Left lung (tissue), 10 donors: Measurements from ENCODE around the gene FUT3. TPM values are rescaled to one million over a fixed set of nuclear protein-coding genes. Genes with fewer than 3 reads are reported as not detected.

Experiments
- ATAC-seq: fragments of 200-7000 bp; cut with Tn5 transposase; one replicate; pipeline ENCODE4 v1.9.1; 2020; ENCODE audit warnings: moderate library complexity
- DNase-seq, 4 donors: peaks; one replicate each; pipeline ENCODE4 v3.0.0-alpha.2; 2013 to 2020
- H3K27ac ChIP-seq, 2 donors: fragments of 200-600 bp; sonication (generic) in 1 of 2; one replicate each; pipeline versions ENCODE4 v1.5.0 to v1.8.0; 2020 to 2021
- H3K27me3 ChIP-seq, 2 donors: fragments of 200-600 bp; sonication (generic) in 1 of 2; one replicate each; pipeline versions ENCODE4 v1.5.0 to v1.8.0; 2020 to 2021
- H3K36me3 ChIP-seq, 2 donors: fragments of 200-600 bp; sonication (generic) in 1 of 2; one replicate each; pipeline versions ENCODE4 v1.5.0 to v1.8.0; 2020 to 2021
- H3K4me1 ChIP-seq, 2 donors: fragments of 200-600 bp; one replicate each; pipeline ENCODE4 v1.8.0; 2021
- H3K4me3 ChIP-seq, 2 donors: fragments of 200-600 bp; sonication (generic) in 1 of 2; one replicate each; pipeline versions ENCODE4 v1.5.0 to v1.8.0; 2020 to 2021; ENCODE audit warnings: mild to moderate bottlenecking in 1 of 2
- H3K9me3 ChIP-seq, 2 donors: fragments of 200-600 bp; sonication (generic) in 1 of 2; one replicate each; pipeline versions ENCODE4 v1.5.0 to v1.8.0; 2020 to 2021
- CTCF ChIP-seq, 2 donors: fragments of 200-600 bp; sonication (generic) in 1 of 2; IDR thresholded peaks; one replicate each; pipeline versions ENCODE4 v1.5.0 to v1.8.0; 2021; ENCODE audit warnings: antibody characterized with exemption in 2 of 2
- intact Hi-C, 2 donors: fragments of 100-400 bp; cut with DNase I; formaldehyde crosslinking; loops; one replicate each; pipeline versions ENCODE4 v1.11.2 to v1.14.2; 2022
- polyA plus RNA-seq, 6 donors: library from polyadenylated mRNA; unstranded; fragments of 120-200 nt; gene quantifications; one replicate each; pipeline ENCODE4 v1.2.1, GENCODE V29; 2013; ENCODE audit not compliant: insufficient read length in 6 of 6
- total RNA-seq, 2 donors: library from RNA; stranded (reverse); fragmentation: NEBNext Ultra II Directional; extraction: Animal tissue kit (Norgen Biotek cat#: 25700); gene quantifications; one replicate each; pipeline ENCODE4 v1.2.1, GENCODE V29; 2021
- donor health status: DM: no; HTN: yes; CAD: no.
- donor health status: DM: no; HTN: no; CAD: no.

The FUT3 gene
- total and polyA plus RNA-seq, 8 donors, result 0.28 to 31.4 (median 0.51) TPM; not detected in 2

- Histone ChIP-seq H3K4me3 (no peak overlapping the region), H3K4me1 (peaks cover under 1 to 9% of the 10 kb centered on the region in 2 donors), H3K9me3 (no peaks in the 10 kb centered on the region), H3K27me3 (peaks cover 4 to 57% of the 10 kb centered on the region in 2 donors), H3K27ac (no peak overlapping the region), H3K36me3 (no peaks in the 10 kb centered on the region)
- intact Hi-C loops, result no loop called here
- TF ChIP-seq CTCF (IDR thresholded peaks at IDR 0.05), result no peak
- DNase-seq, result no peak
- no peak for ATAC-seq
These were observed 53.0 kb downstream of the FUT3 start for GRCh38 chr19:5798244-5798643.

- DNase-seq (no peak), ATAC-seq (no peak)
- TF ChIP-seq CTCF (IDR thresholded peaks at IDR 0.05), result no peak
- Histone ChIP-seq H3K27me3 (peaks cover 0 to 29% of the 10 kb centered on the region in 2 donors), H3K4me1 (peaks cover 0 to 5% of the 10 kb centered on the region in 2 donors), H3K36me3 (no peaks in the 10 kb centered on the region), H3K9me3 (no peaks in the 10 kb centered on the region), H3K27ac (no peak overlapping the region), H3K4me3 (no peak overlapping the region)
- intact Hi-C loops, result no loop called here
These were observed 55.8 kb downstream of the FUT3 start for GRCh38 chr19:5795382-5795919.

- peaks cover 0 to 7% of the 10 kb centered on the region in 2 donors for H3K27me3 ChIP-seq
- TF ChIP-seq CTCF (IDR thresholded peaks at IDR 0.05), result no peak
- ATAC-seq, result no peak
- no peak for DNase-seq
- H3K4me1 ChIP-seq, result peaks cover 4 to 12% of the 10 kb centered on the region in 2 donors
- intact Hi-C loops, result no loop called here
- no peak overlapping the region for H3K27ac ChIP-seq
- H3K4me3 ChIP-seq, result no peak overlapping the region
- no peaks in the 10 kb centered on the region for H3K9me3 ChIP-seq
- peaks cover 0 to 19% of the 10 kb centered on the region in 2 donors for H3K36me3 ChIP-seq
These were observed 58.1 kb downstream of the FUT3 start for GRCh38 chr19:5793188-5793587.

Other genes with a start within 250 kb of the FUT3 start
- 10 to 100 TPM; 62.0 to 75.9 TPM for gene SAFB2, start 228.7 kb downstream of the FUT3 start, total RNA-seq
- gene SAFB2, start 228.7 kb downstream of the FUT3 start, polyA plus RNA-seq, result 100 to 1,000 TPM in 2 of 6 donors, 10 to 100 TPM in 4; 70.4 to 110 (median 91.9) TPM
- 10 to 100 TPM; 63.7 to 92.2 TPM for gene SAFB, start 228.4 kb downstream of the FUT3 start, total RNA-seq
- gene SAFB, start 228.4 kb downstream of the FUT3 start, polyA plus RNA-seq, result 100 to 1,000 TPM; 160 to 206 (median 172) TPM
- 10 to 100 TPM; 46.7 to 63.3 TPM for gene MICOS13, start 170.9 kb downstream of the FUT3 start, total RNA-seq
- gene MICOS13, start 170.9 kb downstream of the FUT3 start, polyA plus RNA-seq, result 10 to 100 TPM; 26.7 to 48.9 (median 33.4) TPM
- gene HSD11B1L, start 170.4 kb downstream of the FUT3 start, total RNA-seq, result 10 to 100 TPM in 1 of 2 donors, 1 to 10 TPM in 1; 5.8 to 10.4 TPM
- gene HSD11B1L, start 170.4 kb downstream of the FUT3 start, polyA plus RNA-seq, result 10 to 100 TPM in 2 of 6 donors, 1 to 10 TPM in 4; 6.8 to 12.2 (median 7.9) TPM
- gene RPL36, start 161.2 kb downstream of the FUT3 start, total RNA-seq, result 100 to 1,000 TPM; 606 to 680 TPM
- gene RPL36, start 161.2 kb downstream of the FUT3 start, polyA plus RNA-seq, result 1,000 to 10,000 TPM in 1 of 6 donors, 100 to 1,000 TPM in 5; 637 to 1,150 (median 840) TPM
- gene LONP1, start 131.3 kb downstream of the FUT3 start, total RNA-seq, result 10 to 100 TPM; 79.5 to 93.9 TPM
- gene LONP1, start 131.3 kb downstream of the FUT3 start, polyA plus RNA-seq, result 10 to 100 TPM; 39.9 to 50.0 (median 47.8) TPM
- gene CATSPERD, start 130.8 kb downstream of the FUT3 start, total RNA-seq, result 1 to 10 TPM in 1 of 2 donors, not detected in 1; 2.7 TPM
- 1 to 10 TPM in 3 of 6 donors, under 1 TPM in 2, not detected in 1; 0.31 to 2.4 (median 1.1) TPM for gene CATSPERD, start 130.8 kb downstream of the FUT3 start, polyA plus RNA-seq
- gene PRR22, start 66.7 kb downstream of the FUT3 start, total RNA-seq, result 1 to 10 TPM; 1.7 to 4.5 TPM
- gene PRR22, start 66.7 kb downstream of the FUT3 start, polyA plus RNA-seq, result 1 to 10 TPM; 1.3 to 3.2 (median 2.0) TPM
- 10 to 100 TPM; 15.8 to 38.4 TPM for gene DUS3L, start 60.3 kb downstream of the FUT3 start, total RNA-seq
- 10 to 100 TPM; 17.7 to 34.9 (median 24.9) TPM for gene DUS3L, start 60.3 kb downstream of the FUT3 start, polyA plus RNA-seq
- gene NRTN, start 46.4 kb downstream of the FUT3 start, total RNA-seq, result 1 to 10 TPM; 1.5 to 1.6 TPM
- 1 to 10 TPM in 5 of 6 donors, under 1 TPM in 1; 0.93 to 1.9 (median 1.5) TPM for gene NRTN, start 46.4 kb downstream of the FUT3 start, polyA plus RNA-seq
- gene FUT6, start 11.7 kb downstream of the FUT3 start, total RNA-seq, result under 1 TPM; 0.32 to 0.73 TPM
- under 1 TPM; 0.52 to 0.87 (median 0.70) TPM for gene FUT6, start 11.7 kb downstream of the FUT3 start, polyA plus RNA-seq
- gene FUT5, start 19.1 kb upstream of the FUT3 start, total RNA-seq, result not detected
- not detected for gene FUT5, start 19.1 kb upstream of the FUT3 start, polyA plus RNA-seq
- 100 to 1,000 TPM; 163 to 190 TPM for gene NDUFA11, start 52.3 kb upstream of the FUT3 start, total RNA-seq
- 100 to 1,000 TPM; 102 to 150 (median 132) TPM for gene NDUFA11, start 52.3 kb upstream of the FUT3 start, polyA plus RNA-seq
- 1 to 10 TPM; 5.0 to 6.6 TPM for gene VMAC, start 53.4 kb upstream of the FUT3 start, total RNA-seq
- 10 to 100 TPM in 3 of 6 donors, 1 to 10 TPM in 3; 7.0 to 10.4 (median 9.5) TPM for gene VMAC, start 53.4 kb upstream of the FUT3 start, polyA plus RNA-seq
- 10 to 100 TPM in 1 of 2 donors, 1 to 10 TPM in 1; 8.8 to 40.9 TPM for gene CAPS, start 62.8 kb upstream of the FUT3 start, total RNA-seq
- 10 to 100 TPM; 16.4 to 44.9 (median 28.3) TPM for gene CAPS, start 62.8 kb upstream of the FUT3 start, polyA plus RNA-seq
- gene RANBP3, start 126.7 kb upstream of the FUT3 start, total RNA-seq, result 10 to 100 TPM; 64.6 to 69.0 TPM
- 10 to 100 TPM; 75.6 to 91.9 (median 80.7) TPM for gene RANBP3, start 126.7 kb upstream of the FUT3 start, polyA plus RNA-seq